ENCODE data around the gene TAL1.

The TAL1 gene

GRCh38 chr1:47188791-47189785 is 42.9 kb downstream of the TAL1 start:
- Histone ChIP-seq H3K4me1 (ENCODE audit: low read length) (no peaks in the 10 kb centered on the region), H3K36me3 (replicated peaks; ENCODE audit: insufficient read depth, low read length) (no peaks in the 10 kb centered on the region), H3K27ac (ENCODE audit: low read length) (no peak overlapping the region)

GRCh38 chr1:47187926-47188250 is 44.1 kb downstream of the TAL1 start:
- Histone ChIP-seq H3K4me2 (ENCODE audit: low read depth, low read length) (no peak overlapping the region), H3K79me2 (ENCODE audit: low read length) (no peaks in the 10 kb centered on the region), H3K9ac (ENCODE audit: low read length) (no peak overlapping the region), H3K9me2 (replicated peaks; ENCODE audit: insufficient read depth, low read length) (no peaks in the 10 kb centered on the region), H3K27ac (ENCODE audit: low read length) (no peak overlapping the region), H3K36me3 (replicated peaks; ENCODE audit: insufficient read depth, low read length) (no peaks in the 10 kb centered on the region), H3K4me1 (ENCODE audit: low read length) (no peaks in the 10 kb centered on the region), H4K20me1 (ENCODE audit: insufficient read depth, low read length) (no peaks in the 10 kb centered on the region), H2AFZ (ENCODE audit: low read length) (no peak overlapping the region), H3F3A (ENCODE audit: insufficient read depth, low read length) (no peaks in the 10 kb centered on the region), H3K9me3 (replicated peaks; ENCODE audit: insufficient read depth, low read length) (no peaks in the 10 kb centered on the region), H3K27me3 (replicated peaks; ENCODE audit: insufficient read depth, low read length) (peaks cover 8% of the 10 kb centered on the region; the same call in 1 of the 2 replicates), H3K4me3 (ENCODE audit: low read length) (no peak overlapping the region)
- no peak for DNase-seq
- TF ChIP-seq EZH2phosphoT487 (IDR thresholded peaks at IDR 0.05; ENCODE audit: low read length) (no peak), CTCF (IDR thresholded peaks at IDR 0.05; ENCODE audit: low read length) (no peak), EZH2 (optimal IDR thresholded peaks at IDR 0.05; ENCODE audit: low read depth, low read length) (no peak)

More at GRCh38 chr1:47188791-47189785, 42.9 kb downstream of the TAL1 start:
- H3K27me3 ChIP-seq (replicated peaks; ENCODE audit: insufficient read depth, low read length): no peaks in the 10 kb centered on the region
- no peak for TF ChIP-seq EZH2 (optimal IDR thresholded peaks at IDR 0.05; ENCODE audit: low read depth, low read length)
- no peak for TF ChIP-seq EZH2phosphoT487 (IDR thresholded peaks at IDR 0.05; ENCODE audit: low read length)
- no peak for TF ChIP-seq CTCF (IDR thresholded peaks at IDR 0.05; ENCODE audit: low read length)
- H4K20me1 ChIP-seq (ENCODE audit: insufficient read depth, low read length): no peaks in the 10 kb centered on the region
- no peak for DNase-seq
- H3K4me3 ChIP-seq (ENCODE audit: low read length): no peak overlapping the region
- H3K9me3 ChIP-seq (replicated peaks; ENCODE audit: insufficient read depth, low read length): no peaks in the 10 kb centered on the region
- no peaks in the 10 kb centered on the region for H3K9me2 ChIP-seq (replicated peaks; ENCODE audit: insufficient read depth, low read length)
- no peak overlapping the region for H2AFZ ChIP-seq (ENCODE audit: low read length)
- H3K9ac ChIP-seq (ENCODE audit: low read length): no peak overlapping the region
- no peaks in the 10 kb centered on the region for H3K79me2 ChIP-seq (ENCODE audit: low read length)
- H3K4me2 ChIP-seq (ENCODE audit: low read depth, low read length): no peak overlapping the region
- no peaks in the 10 kb centered on the region for H3F3A ChIP-seq (ENCODE audit: insufficient read depth, low read length)

GRCh38 chr1:47187231-47187925 is 44.6 kb downstream of the TAL1 start:
- Histone ChIP-seq H3F3A (ENCODE audit: insufficient read depth, low read length) (no peaks in the 10 kb centered on the region), H3K4me1 (ENCODE audit: low read length) (no peaks in the 10 kb centered on the region), H3K4me3 (ENCODE audit: low read length) (no peak overlapping the region), H3K4me2 (ENCODE audit: low read depth, low read length) (no peak overlapping the region), H2AFZ (ENCODE audit: low read length) (no peak overlapping the region), H3K9ac (ENCODE audit: low read length) (no peak overlapping the region), H3K9me2 (replicated peaks; ENCODE audit: insufficient read depth, low read length) (no peaks in the 10 kb centered on the region), H3K27me3 (replicated peaks; ENCODE audit: insufficient read depth, low read length) (peaks cover 13% of the 10 kb centered on the region; the same call in 1 of the 2 replicates), H3K27ac (ENCODE audit: low read length) (no peak overlapping the region), H3K36me3 (replicated peaks; ENCODE audit: insufficient read depth, low read length) (no peaks in the 10 kb centered on the region), H4K20me1 (ENCODE audit: insufficient read depth, low read length) (no peaks in the 10 kb centered on the region), H3K79me2 (ENCODE audit: low read length) (no peaks in the 10 kb centered on the region), H3K9me3 (replicated peaks; ENCODE audit: insufficient read depth, low read length) (no peaks in the 10 kb centered on the region)
- TF ChIP-seq EZH2 (optimal IDR thresholded peaks at IDR 0.05; ENCODE audit: low read depth, low read length): no peak
- no peak for TF ChIP-seq CTCF (IDR thresholded peaks at IDR 0.05; ENCODE audit: low read length)
- no peak for TF ChIP-seq EZH2phosphoT487 (IDR thresholded peaks at IDR 0.05; ENCODE audit: low read length)
- DNase-seq: no peak

Data from MM.1S (cell line).